DOHH2 (cell line): Measurements from ENCODE around the gene NFKBIZ.
A peak's percentile ranks its signal among the peaks of the same experiment; 100 is the strongest.

ENCODE experiments used
- H3F3A ChIP-seq: fragments of 200-600 bp; sonication (generic), shearing (Covaris generic); 2 replicates; pipeline ENCODE4 v1.6.0; 2016; ENCODE audit warnings: antibody characterized with exemption, mild to moderate bottlenecking; ENCODE audit not compliant: control insufficient read depth, insufficient read depth
- H3K27ac ChIP-seq: fragments of 200-600 bp; sonication (generic); 2 replicates; pipeline ENCODE4 v1.5.1; 2014; ENCODE audit warnings: low read depth, mild to moderate bottlenecking, low read length, moderate library complexity
- H3K27me3 ChIP-seq: fragments of 200-600 bp; sonication (generic); 2 replicates; pipeline ENCODE4 v1.6.1; 2014; ENCODE audit warnings: mild to moderate bottlenecking, low read length, mixed read lengths; ENCODE audit not compliant: control insufficient read depth
- H3K36me3 ChIP-seq: fragments of 200-600 bp; sonication (generic); 2 replicates; pipeline ENCODE4 v1.6.1; 2014; ENCODE audit warnings: mild to moderate bottlenecking, low read length, moderate library complexity, mixed read lengths; ENCODE audit not compliant: control insufficient read depth
- H3K4me1 ChIP-seq: fragments of 200-600 bp; sonication (generic); 2 replicates; pipeline ENCODE4 v1.6.1; 2014; ENCODE audit warnings: mild to moderate bottlenecking, low read length, mixed read lengths; ENCODE audit not compliant: control insufficient read depth
- H3K4me2 ChIP-seq: fragments of 200-600 bp; sonication (generic); 2 replicates; pipeline ENCODE4 v1.6.0; 2014; ENCODE audit warnings: mild to moderate bottlenecking, low read length, moderate library complexity
- H3K4me3 ChIP-seq: fragments of 200-600 bp; sonication (generic); 2 replicates; pipeline ENCODE4 v1.5.1; 2014; ENCODE audit warnings: mild to moderate bottlenecking, low read length, mixed read lengths
- H3K79me2 ChIP-seq: fragments of 200-600 bp; sonication (generic); 2 replicates; pipeline ENCODE4 v1.6.1; 2014; ENCODE audit warnings: mild to moderate bottlenecking, low read length, mixed read lengths; ENCODE audit not compliant: control insufficient read depth
- H3K9me2 ChIP-seq: fragments of 200-600 bp; sonication (generic); replicated peaks from 2 replicates; pipeline ENCODE4 v1.6.1; 2014; ENCODE audit warnings: mild to moderate bottlenecking, low read length, mixed read lengths; ENCODE audit not compliant: control insufficient read depth
- H3K9me3 ChIP-seq: fragments of 200-600 bp; sonication (generic); 2 replicates; pipeline ENCODE4 v1.6.1; 2014; ENCODE audit warnings: antibody characterized with exemption, low read length, mixed read lengths; ENCODE audit not compliant: control insufficient read depth, insufficient read depth
- H4K20me1 ChIP-seq: fragments of 200-600 bp; sonication (generic); 2 replicates; pipeline ENCODE4 v1.6.0; 2014; ENCODE audit warnings: low read depth, mild to moderate bottlenecking, antibody characterized with exemption, low read length, moderate library complexity; ENCODE audit not compliant: control insufficient read depth, insufficient read depth
- EZH2phosphoT487 ChIP-seq: fragments of 200-600 bp; sonication (generic); IDR thresholded peaks from 2 replicates; pipeline ENCODE4 v1.6.1; 2017; ENCODE audit warnings: borderline replicate concordance, mild to moderate bottlenecking, antibody characterized with exemption, low read length, moderate library complexity, mixed read lengths
- TF ChIP-seq, protein P1 (sequence below): fragments of 200-600 bp; sonication (generic); IDR thresholded peaks from one replicate; pipeline ENCODE4 v1.5.1; 2014; ENCODE audit warnings: antibody characterized with exemption, mild to moderate bottlenecking, low read depth, low read length; ENCODE audit not compliant: poor library complexity, severe bottlenecking

The NFKBIZ gene

GRCh38 chr3:101840066-101840465 is 9.2 kb upstream of the NFKBIZ start:
- peak overlapping the region; percentile 39 for H3K4me2 ChIP-seq
- no peaks in the 10 kb centered on the region for H3K27me3 ChIP-seq
- peaks cover 92% of the 10 kb centered on the region for H3K79me2 ChIP-seq
- peaks cover 87% of the 10 kb centered on the region for H3K4me1 ChIP-seq
- peaks cover 51% of the 10 kb centered on the region for H3K36me3 ChIP-seq
- H4K20me1 ChIP-seq = no peaks in the 10 kb centered on the region
- H3F3A ChIP-seq = peaks cover 4% of the 10 kb centered on the region; the same call in 1 of the 2 replicates
- H3K4me3 ChIP-seq = no peak overlapping the region
- no peak for TF ChIP-seq EZH2phosphoT487
- TF ChIP-seq, protein P1, sequence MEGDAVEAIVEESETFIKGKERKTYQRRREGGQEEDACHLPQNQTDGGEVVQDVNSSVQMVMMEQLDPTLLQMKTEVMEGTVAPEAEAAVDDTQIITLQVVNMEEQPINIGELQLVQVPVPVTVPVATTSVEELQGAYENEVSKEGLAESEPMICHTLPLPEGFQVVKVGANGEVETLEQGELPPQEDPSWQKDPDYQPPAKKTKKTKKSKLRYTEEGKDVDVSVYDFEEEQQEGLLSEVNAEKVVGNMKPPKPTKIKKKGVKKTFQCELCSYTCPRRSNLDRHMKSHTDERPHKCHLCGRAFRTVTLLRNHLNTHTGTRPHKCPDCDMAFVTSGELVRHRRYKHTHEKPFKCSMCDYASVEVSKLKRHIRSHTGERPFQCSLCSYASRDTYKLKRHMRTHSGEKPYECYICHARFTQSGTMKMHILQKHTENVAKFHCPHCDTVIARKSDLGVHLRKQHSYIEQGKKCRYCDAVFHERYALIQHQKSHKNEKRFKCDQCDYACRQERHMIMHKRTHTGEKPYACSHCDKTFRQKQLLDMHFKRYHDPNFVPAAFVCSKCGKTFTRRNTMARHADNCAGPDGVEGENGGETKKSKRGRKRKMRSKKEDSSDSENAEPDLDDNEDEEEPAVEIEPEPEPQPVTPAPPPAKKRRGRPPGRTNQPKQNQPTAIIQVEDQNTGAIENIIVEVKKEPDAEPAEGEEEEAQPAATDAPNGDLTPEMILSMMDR = no peak
- no peaks in the 10 kb centered on the region for H3K9me2 ChIP-seq
- peak overlapping the region; percentile 5; the same call in 1 of the 2 replicates for H3K27ac ChIP-seq
- H3K9me3 ChIP-seq = peaks cover 2% of the 10 kb centered on the region; the same call in 1 of the 2 replicates

GRCh38 chr3:101842245-101842934 is 6.9 kb upstream of the NFKBIZ start:
- Histone ChIP-seq H3K79me2 (peaks cover 83% of the 10 kb centered on the region), H3K9me3 (peaks cover 2% of the 10 kb centered on the region; the same call in 1 of the 2 replicates), H3K27me3 (no peaks in the 10 kb centered on the region), H3K9me2 (no peaks in the 10 kb centered on the region), H3K4me3 (peak overlapping the region; percentile 31), H3F3A (peaks cover 5% of the 10 kb centered on the region; the same call in 1 of the 2 replicates), H3K4me2 (peak overlapping the region; percentile 55), H3K27ac (peak overlapping the region; percentile 52), H3K36me3 (peaks cover 55% of the 10 kb centered on the region), H4K20me1 (no peaks in the 10 kb centered on the region), H3K4me1 (peaks cover 76% of the 10 kb centered on the region)
- no peak for TF ChIP-seq EZH2phosphoT487
- TF ChIP-seq, protein P1 = no peak

- peak overlapping the region; percentile 55 for H3K4me2 ChIP-seq
- H3K27ac ChIP-seq = peak overlapping the region; percentile 53
- peaks cover 83% of the 10 kb centered on the region for H3K79me2 ChIP-seq
- no peaks in the 10 kb centered on the region for H4K20me1 ChIP-seq
- peaks cover 76% of the 10 kb centered on the region for H3K4me1 ChIP-seq
- no peaks in the 10 kb centered on the region for H3K9me2 ChIP-seq
- H3K4me3 ChIP-seq = peak overlapping the region; percentile 34
- no peak for TF ChIP-seq EZH2phosphoT487
- TF ChIP-seq, protein P1 = no peak
- H3K27me3 ChIP-seq = no peaks in the 10 kb centered on the region
- H3F3A ChIP-seq = peaks cover 6% of the 10 kb centered on the region; the same call in 1 of the 2 replicates
- H3K9me3 ChIP-seq = peaks cover 2% of the 10 kb centered on the region; the same call in 1 of the 2 replicates
- peaks cover 51% of the 10 kb centered on the region for H3K36me3 ChIP-seq
These were observed 6.4 kb upstream of the NFKBIZ start for GRCh38 chr3:101842935-101843330.
